ENCODE results near the gene ABCA6.

DNA sequence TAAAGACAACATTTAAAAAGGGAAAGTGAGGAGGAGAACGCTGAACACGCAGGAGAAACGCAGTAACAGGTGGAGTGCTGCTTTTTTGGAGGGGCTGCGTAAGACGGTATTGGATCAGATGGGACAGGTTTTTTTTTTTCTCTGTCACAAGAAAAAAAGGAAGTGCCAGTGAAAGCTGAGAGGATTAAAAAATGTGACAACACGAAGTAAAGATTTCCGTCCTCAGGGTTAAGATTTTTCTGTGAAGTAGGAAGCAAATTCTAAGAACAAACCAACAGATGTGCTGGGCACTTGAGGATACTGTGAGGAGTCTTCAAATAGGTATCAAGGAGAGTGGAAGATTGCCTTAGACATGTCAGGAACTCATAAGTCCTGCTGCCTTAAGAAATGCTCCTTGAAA, 75.2 kb downstream of the ABCA6 start:
- TF ChIP-seq, protein P1, sequence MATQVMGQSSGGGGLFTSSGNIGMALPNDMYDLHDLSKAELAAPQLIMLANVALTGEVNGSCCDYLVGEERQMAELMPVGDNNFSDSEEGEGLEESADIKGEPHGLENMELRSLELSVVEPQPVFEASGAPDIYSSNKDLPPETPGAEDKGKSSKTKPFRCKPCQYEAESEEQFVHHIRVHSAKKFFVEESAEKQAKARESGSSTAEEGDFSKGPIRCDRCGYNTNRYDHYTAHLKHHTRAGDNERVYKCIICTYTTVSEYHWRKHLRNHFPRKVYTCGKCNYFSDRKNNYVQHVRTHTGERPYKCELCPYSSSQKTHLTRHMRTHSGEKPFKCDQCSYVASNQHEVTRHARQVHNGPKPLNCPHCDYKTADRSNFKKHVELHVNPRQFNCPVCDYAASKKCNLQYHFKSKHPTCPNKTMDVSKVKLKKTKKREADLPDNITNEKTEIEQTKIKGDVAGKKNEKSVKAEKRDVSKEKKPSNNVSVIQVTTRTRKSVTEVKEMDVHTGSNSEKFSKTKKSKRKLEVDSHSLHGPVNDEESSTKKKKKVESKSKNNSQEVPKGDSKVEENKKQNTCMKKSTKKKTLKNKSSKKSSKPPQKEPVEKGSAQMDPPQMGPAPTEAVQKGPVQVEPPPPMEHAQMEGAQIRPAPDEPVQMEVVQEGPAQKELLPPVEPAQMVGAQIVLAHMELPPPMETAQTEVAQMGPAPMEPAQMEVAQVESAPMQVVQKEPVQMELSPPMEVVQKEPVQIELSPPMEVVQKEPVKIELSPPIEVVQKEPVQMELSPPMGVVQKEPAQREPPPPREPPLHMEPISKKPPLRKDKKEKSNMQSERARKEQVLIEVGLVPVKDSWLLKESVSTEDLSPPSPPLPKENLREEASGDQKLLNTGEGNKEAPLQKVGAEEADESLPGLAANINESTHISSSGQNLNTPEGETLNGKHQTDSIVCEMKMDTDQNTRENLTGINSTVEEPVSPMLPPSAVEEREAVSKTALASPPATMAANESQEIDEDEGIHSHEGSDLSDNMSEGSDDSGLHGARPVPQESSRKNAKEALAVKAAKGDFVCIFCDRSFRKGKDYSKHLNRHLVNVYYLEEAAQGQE (IDR thresholded peaks at IDR 0.05; ENCODE audit: insufficient read depth in 1 of 2, low read depth in 2 of 2, low read length in 2 of 2): no peak
- no peak for TF ChIP-seq POLR2AphosphoS5 (IDR thresholded peaks at IDR 0.05; ENCODE audit: low read depth, low read length)
- no peak for TF ChIP-seq SIN3A (IDR thresholded peaks at IDR 0.05; ENCODE audit: borderline replicate concordance, insufficient read depth, low read length)
- TF ChIP-seq TAF1 (IDR thresholded peaks at IDR 0.05; ENCODE audit: borderline replicate concordance, insufficient read depth, low read length): no peak

Measured in PFSK-1 (cell line).